ENCODE data around the gene PFDN6.
A peak's percentile ranks its signal among the peaks of the same experiment; 100 is the strongest.

Gene PFDN6

DNA sequence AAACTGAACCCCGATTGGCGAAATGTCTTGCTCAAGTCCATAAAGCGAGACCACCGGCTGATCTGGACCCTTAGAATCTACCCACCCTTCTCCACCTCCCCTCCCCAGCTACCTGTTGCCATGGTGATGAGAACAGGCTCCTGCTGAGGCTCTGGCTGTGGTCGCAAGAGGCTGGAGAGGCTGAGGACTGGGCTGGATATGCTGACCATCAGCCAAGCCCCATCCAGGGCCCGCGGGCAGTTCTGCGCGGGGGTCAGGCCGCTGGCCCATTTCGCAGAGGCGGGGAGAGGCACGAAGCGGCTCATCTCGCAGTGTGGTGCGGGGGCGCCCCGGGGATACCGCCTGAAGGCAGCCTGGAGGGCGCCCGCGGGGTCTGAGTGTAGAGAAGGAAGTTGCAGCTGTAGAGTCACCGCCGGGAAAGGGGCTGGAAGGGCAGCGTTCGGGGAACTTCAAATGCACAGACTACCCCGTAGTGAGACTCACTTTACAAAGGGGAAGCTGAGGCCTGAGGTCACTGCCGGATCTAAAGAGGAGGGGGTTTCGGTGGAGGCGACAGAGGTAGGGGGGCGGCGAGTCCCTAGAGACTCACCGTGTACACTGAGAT is 23.8 kb downstream of the PFDN6 start:
- Histone ChIP-seq H3K27ac (peak overlapping the region; percentile 89 to 100 (median 97)), H3K4me3 (peak overlapping the region; percentile 61 to 89 (median 82))

GRCh38 chr6:33313709-33314514 is 24.5 kb downstream of the PFDN6 start, which contains the start of gene TAPBP:
Gene TAPBP (minus strand): TSS chr6:33314078. CDS start chr6:33314041, 37 bp downstream.
- Histone ChIP-seq H3K27ac (peak within 1 kb of the TSS; percentile 89 to 100 (median 97)), H3K4me3 (peak within 1 kb of the TSS; percentile 61 to 89 (median 82))

DNA sequence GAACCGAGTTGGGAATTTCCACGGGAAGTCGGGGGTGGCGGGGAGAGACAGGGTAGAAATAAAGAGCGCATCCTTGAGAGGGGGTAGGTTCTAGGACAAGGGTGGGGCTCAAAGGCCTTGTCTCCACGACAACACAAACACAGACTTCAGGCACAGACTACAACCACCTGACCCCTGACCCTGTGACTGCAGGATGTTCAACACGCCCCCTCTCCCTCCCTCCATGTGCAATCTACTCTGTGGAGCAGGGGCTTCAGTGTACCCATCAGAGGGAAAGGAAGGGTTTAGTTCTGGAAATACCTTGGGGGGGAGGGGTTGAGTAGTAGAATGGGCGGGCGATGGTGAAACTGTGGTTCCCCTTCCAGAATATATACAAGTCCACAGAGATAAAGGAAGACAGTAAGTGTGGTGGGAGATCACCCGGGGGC is 25.1 kb downstream of the PFDN6 start:
- peak overlapping the region; percentile 61 to 89 (median 82) for H3K4me3 ChIP-seq
- peak overlapping the region; percentile 89 to 100 (median 97) for H3K27ac ChIP-seq

- H3K4me3 ChIP-seq: peak overlapping the region; percentile 61 to 89 (median 82)
Observed at GRCh38 chr6:33314943-33315792, 25.8 kb downstream of the PFDN6 start.

GRCh38 chr6:33315793-33316602 is 26.6 kb downstream of the PFDN6 start:
- H3K27ac ChIP-seq: peak overlapping the region in 11 of 21 experiments; percentile 89 to 100 (median 96)
- no peak overlapping the region for H3K4me3 ChIP-seq

More at GRCh38 chr6:33314943-33315792, 25.8 kb downstream of the PFDN6 start:
- peak overlapping the region in 20 of 21 experiments; percentile 89 to 100 (median 97) for H3K27ac ChIP-seq

DNA sequence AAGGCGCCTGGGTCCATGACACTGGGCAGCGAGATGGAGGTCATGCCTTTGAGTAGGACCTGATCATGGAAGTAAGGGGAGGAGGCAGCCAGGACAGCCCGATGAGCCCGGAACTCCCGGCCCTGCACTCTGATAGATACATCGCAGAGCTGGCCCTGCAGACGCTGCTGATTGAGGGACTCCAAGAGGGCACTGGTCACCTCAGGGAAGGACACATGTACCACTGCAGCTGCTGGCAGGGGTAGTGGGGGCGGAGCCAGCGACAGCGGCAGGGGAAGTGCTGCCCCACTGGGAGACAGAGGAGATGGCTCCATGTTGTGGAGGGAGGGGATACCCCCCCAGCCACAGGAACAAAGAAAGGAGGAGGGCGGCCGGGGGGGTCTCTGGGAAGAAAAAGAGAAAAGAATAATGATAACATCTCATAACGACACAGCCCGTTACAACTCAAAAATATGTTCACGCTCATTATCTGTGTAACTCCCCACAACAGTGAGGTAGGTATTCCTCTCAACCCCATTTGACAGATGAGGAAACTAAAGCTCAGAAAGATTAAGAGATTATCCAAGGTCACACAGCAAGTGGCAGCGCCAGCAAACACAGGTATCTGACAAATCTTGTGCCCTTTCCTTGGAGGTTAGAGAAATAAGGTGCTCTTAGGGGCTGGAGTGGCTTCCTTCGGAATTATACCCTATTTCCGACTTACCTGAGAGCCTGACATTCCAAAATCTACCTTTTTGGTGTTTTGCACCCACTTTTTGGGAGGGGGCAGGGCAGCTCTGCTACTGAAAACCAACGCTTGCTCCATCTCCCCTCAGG is 27.4 kb downstream of the PFDN6 start:
- Histone ChIP-seq H3K4me3 (peak overlapping the region; percentile 35 to 56 (median 49)), H3K27ac (peak overlapping the region in 18 of 21 experiments; percentile 56 to 90 (median 84))

- Histone ChIP-seq H3K27ac (peak overlapping the region in 20 of 21 experiments; percentile 56 to 90 (median 84)), H3K4me3 (peak overlapping the region; percentile 35 to 56 (median 49))
Observed at GRCh38 chr6:33317419-33317668, 27.9 kb downstream of the PFDN6 start.

- peak within 1 kb of the TSS; percentile 35 to 56 (median 49) for H3K4me3 ChIP-seq
- H3K27ac ChIP-seq: peak within 1 kb of the TSS in 20 of 21 experiments; percentile 56 to 90 (median 84)
Observed at GRCh38 chr6:33317669-33318425, 28.4 kb downstream of the PFDN6 start, which contains the start of gene ZBTB22. Gene ZBTB22 (minus strand): TSS chr6:33317744. CDS start chr6:33316916, 828 bp downstream.

- H3K27ac ChIP-seq: peak overlapping the region in 18 of 21 experiments; percentile 28 to 90 (median 84)
- H3K4me3 ChIP-seq: peak overlapping the region; percentile 12 to 56 (median 49)
Observed at GRCh38 chr6:33318426-33319073, 29.1 kb downstream of the PFDN6 start.

GRCh38 chr6:33319939-33320314 is 30.5 kb downstream of the PFDN6 start:
- Histone ChIP-seq H3K27ac (peak overlapping the region in 8 of 21 experiments; percentile 8 to 100 (median 44)), H3K4me3 (peak overlapping the region in 1 of 7 experiments; percentile 67)

DNA sequence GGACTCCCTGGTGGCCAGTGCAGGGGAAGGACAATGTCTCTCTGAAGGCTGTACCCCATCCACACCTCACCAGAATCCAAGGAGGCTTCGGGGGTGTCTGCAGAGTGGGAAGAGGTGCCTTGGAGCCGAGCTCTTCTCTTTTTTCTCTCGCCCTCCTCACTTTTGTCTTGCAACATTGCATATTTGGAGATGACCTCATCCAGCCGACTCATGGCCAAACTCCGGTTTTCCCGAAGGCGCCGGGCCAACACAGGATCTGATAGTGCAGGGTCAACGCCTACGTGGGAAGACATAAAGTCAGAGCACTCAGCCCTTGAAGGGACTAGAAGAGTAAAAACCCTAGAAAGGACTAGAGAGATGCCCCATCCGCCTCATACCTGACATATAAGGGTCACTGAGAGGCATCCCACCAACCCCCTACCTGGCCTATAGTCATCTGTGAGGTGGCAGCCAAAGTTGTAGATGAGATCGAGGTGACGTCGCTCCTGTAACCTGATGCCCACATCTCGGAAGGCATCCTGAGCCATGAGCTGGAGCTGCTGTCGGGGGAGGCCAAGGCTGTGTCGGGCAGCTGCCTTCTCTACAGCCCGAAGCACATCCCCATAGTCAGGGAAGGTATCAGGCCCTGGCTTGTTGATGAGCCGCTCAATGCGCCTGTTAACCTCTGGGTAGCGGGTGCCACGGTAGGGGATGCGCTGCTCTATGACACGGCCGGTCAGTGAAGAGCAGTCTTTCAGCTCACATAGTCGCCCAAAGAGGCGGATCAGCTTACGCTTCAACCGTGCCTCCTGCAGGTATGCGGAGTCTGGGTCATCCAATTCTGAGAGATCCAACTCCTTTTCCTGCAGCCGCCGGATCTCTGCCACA is 31.1 kb downstream of the PFDN6 start:
- Histone ChIP-seq H3K4me3 (peak overlapping the region in 2 of 7 experiments; percentile 67 to 82), H3K27ac (peak overlapping the region in 13 of 21 experiments; percentile 4 to 100 (median 50))

- Histone ChIP-seq H3K4me3 (peak overlapping the region in 3 of 7 experiments; percentile 56 to 82 (median 67)), H3K27ac (peak overlapping the region in 19 of 21 experiments; percentile 1 to 100 (median 92))
Observed at GRCh38 chr6:33321227-33321626, 31.8 kb downstream of the PFDN6 start.

GRCh38 chr6:33323623-33323948 is 34.2 kb downstream of the PFDN6 start:
- Histone ChIP-seq H3K4me3 (peak overlapping the region; percentile 56 to 91 (median 81)), H3K27ac (peak overlapping the region; percentile 2 to 100 (median 93))

- peak overlapping the region in 6 of 7 experiments; percentile 67 to 91 (median 82) for H3K4me3 ChIP-seq
- peak overlapping the region in 15 of 21 experiments; percentile 82 to 100 (median 95) for H3K27ac ChIP-seq
Observed at GRCh38 chr6:33324125-33324524, 34.7 kb downstream of the PFDN6 start.

GRCh38 chr6:33329058-33329457 is 39.7 kb downstream of the PFDN6 start:
- H3K4me3 ChIP-seq: no peak overlapping the region
- no peak overlapping the region for H3K27ac ChIP-seq

- H3K4me3 ChIP-seq: no peak overlapping the region
- no peak overlapping the region for H3K27ac ChIP-seq
Observed at GRCh38 chr6:33330736-33331135, 41.3 kb downstream of the PFDN6 start.

Measured in skin epidermis (tissue), 12 donors.